HepG2 (cell line): ENCODE data around the gene ESF1. TPM values are rescaled to one million over a fixed set of nuclear protein-coding genes. Genes with fewer than 3 reads are reported as not detected.

ENCODE experiments used
- ATAC-seq: fragments of 200-7000 bp; cut with Tn5 transposase; 3 replicates; pipeline ENCODE4 v1.9.1; 2020; ENCODE audit warnings: mild to moderate bottlenecking, moderate library complexity
- BruUV-seq: library from RNA; stranded (reverse); fragments of 400-500 nt; replicated peaks from 2 replicates; lab custom pipeline; 2021; lab: Mats Ljungman, UMichigan
- CTCF ChIA-PET: fragments of 300-600 bp; formaldehyde crosslinking; extraction: SDS; loops from one replicate; lab custom pipeline; 2021; ENCODE audit warnings: low total read pairs, inconsistent platforms, low intra/inter-chr PET ratio; lab: Yijun Ruan, JAX
- POLR2A ChIA-PET: fragments of 350-600 bp; sonication (Branson Sonifier 250); formaldehyde crosslinking; loops from one replicate; lab custom pipeline; 2020; ENCODE audit warnings: antibody characterized with exemption, inconsistent platforms; lab: Yijun Ruan, JAX
- DNase-seq: peaks from one replicate; pipeline ENCODE4 v3.0.0-alpha.2; 2015; ENCODE audit warnings: low spot score
- FAIRE-seq: peaks from 3 replicates; lab custom pipeline; 2011; peaks lifted over from hg19 to GRCh38; lab: Jason Lieb, UNC
- H2AFZ ChIP-seq: one replicate; pipeline ENCODE4 v1.6.1; 2011; ENCODE audit warnings: low read length, inconsistent platforms
- H3K27ac ChIP-seq: fragments of 300-600 bp; 3 replicates; pipeline ENCODE4 v1.8.0; 2011; ENCODE audit warnings: mixed run types, mild to moderate bottlenecking, mixed read lengths, low read length, inconsistent platforms; ENCODE audit not compliant: insufficient read depth; ENCODE audit errors: extremely low read length
- H3K27me3 ChIP-seq, 2 experiments: fragments of 200-600 bp in 1 of 2; 2 replicates in 1 of 2; 3 replicates in 1 of 2; pipeline versions ENCODE4 v1.6.0 to v1.8.0; 2011; ENCODE audit warnings: low read length in 2 of 2, mild to moderate bottlenecking in 2 of 2, moderate library complexity in 2 of 2, inconsistent platforms in 1 of 2; ENCODE audit not compliant: insufficient read depth in 2 of 2, control insufficient read depth in 1 of 2
- H3K36me3 ChIP-seq, 2 experiments: fragments of 200-600 bp in 1 of 2; replicated peaks in 1 of 2; 2 replicates in 1 of 2; 3 replicates in 1 of 2; pipeline versions ENCODE4 v1.5.1 to v1.8.0; 2011; ENCODE audit warnings: low read length in 2 of 2, inconsistent platforms in 1 of 2; ENCODE audit not compliant: insufficient read depth in 2 of 2, control insufficient read depth in 1 of 2
- H3K4me1 ChIP-seq: 2 replicates; pipeline ENCODE4 v1.5.1; 2012; ENCODE audit warnings: low read length, inconsistent platforms; ENCODE audit not compliant: insufficient read depth
- H3K4me2 ChIP-seq: 2 replicates; pipeline ENCODE4 v1.6.0; 2011; ENCODE audit warnings: low read depth, low read length, inconsistent platforms
- H3K4me3 ChIP-seq, 3 experiments: fragments of 200-600 bp in 1 of 3; sonication (generic), shearing (Covaris generic) in 1 of 3; replicated peaks in 1 of 3; 2 replicates each; pipeline ENCODE4 v1.5.1; 2011 to 2016; ENCODE audit warnings: low read length in 3 of 3, inconsistent platforms in 2 of 3, low read depth in 2 of 3, mild to moderate bottlenecking in 2 of 3, control low read depth in 1 of 3, mixed read lengths in 1 of 3; ENCODE audit not compliant: insufficient read depth in 1 of 3
- H3K79me2 ChIP-seq: one replicate; pipeline ENCODE4 v1.6.1; 2011; ENCODE audit warnings: low read length, inconsistent platforms; ENCODE audit not compliant: insufficient read depth
- H3K9ac ChIP-seq: 2 replicates; pipeline ENCODE4 v1.6.0; 2011; ENCODE audit warnings: mild to moderate bottlenecking, low read depth, low read length, inconsistent platforms; ENCODE audit not compliant: insufficient read depth
- H3K9me3 ChIP-seq: 2 replicates; pipeline ENCODE4 v1.5.1; 2012; ENCODE audit warnings: mild to moderate bottlenecking, low read length
- H4K20me1 ChIP-seq: 2 replicates; pipeline ENCODE4 v1.6.0; 2011; ENCODE audit warnings: inconsistent platforms, mild to moderate bottlenecking, low read length, moderate library complexity; ENCODE audit not compliant: insufficient read depth
- ATRX ChIP-seq: sonication (generic); formaldehyde crosslinking; IDR thresholded peaks from 2 replicates; pipeline ENCODE4 v1.4.0; 2020; ENCODE audit warnings: missing genetic modification reagents, borderline replicate concordance
- FLYWCH1 ChIP-seq: sonication (generic); formaldehyde crosslinking; IDR thresholded peaks from 2 replicates; pipeline ENCODE4 v1.8.1; 2023; ENCODE audit warnings: mild to moderate bottlenecking, missing genetic modification reagents
- WGBS: methylation state at CpG from one replicate; pipeline ENCODE4 v1.1.6; 2017; ENCODE audit warnings: low lambda C conversion rate; 5-methylcytosine and 5-hydroxymethylcytosine counted together
- in situ Hi-C: cut with HindIII; loops from 2 replicates; pipeline ENCODE4 v1.10.0; 2017; ENCODE audit warnings: low pct_unique_long_range_greater_than_20kb; ENCODE audit not compliant: extremely low pct_ligation_motif_present
- intact Hi-C: fragments of 100-400 bp; cut with micrococcal nuclease; formaldehyde crosslinking; loops from one replicate; pipeline ENCODE4 v1.10.0; 2022; ENCODE audit not compliant: unreplicated experiment
- polyA plus RNA-seq, 8 experiments: library from polyadenylated mRNA; depleted of rRNA in 3 of 8; stranded (reverse) in 7 of 8; unstranded in 1 of 8; fragments of >200 nt; fragmentation: Illumina TruSeq in 4 of 8; extraction: Trizol in 4 of 8; gene quantifications; 2 replicates each; pipeline versions ENCODE4 v1.2.1 to v1.2.3, GENCODE V29; 2011 to 2016; ENCODE audit warnings: low read depth in 4 of 8, missing spikeins in 1 of 8, mixed read lengths in 1 of 8; ENCODE audit not compliant: insufficient read depth in 1 of 8
- total RNA-seq, 5 experiments: library from RNA; depleted of rRNA; stranded (reverse); fragments of >200 nt; fragmentation: Illumina TruSeq; extraction: Trizol; gene quantifications; 2 replicates each; pipeline ENCODE4 v1.2.3, GENCODE V29; 2016; ENCODE audit warnings: low read depth in 1 of 5
- TF ChIP-seq, protein P1 (sequence below): sonication (generic); formaldehyde crosslinking; IDR thresholded peaks from 2 replicates; pipeline ENCODE4 v1.5.0; 2020; ENCODE audit warnings: mild to moderate bottlenecking, missing genetic modification reagents, borderline replicate concordance
- TF ChIP-seq, protein P2 (sequence below), 2 experiments: fragments of 450-650 bp in 1 of 2; sonication (generic) in 1 of 2; formaldehyde crosslinking in 1 of 2; IDR thresholded peaks; 2 replicates each; pipeline versions ENCODE4 v1.6.1 to v1.8.0; 2016 to 2022; ENCODE audit warnings: antibody characterized with exemption in 1 of 2, mild to moderate bottlenecking in 1 of 2, missing genetic modification reagents in 1 of 2
- TF ChIP-seq, protein P3 (sequence below): IDR thresholded peaks from 2 replicates; pipeline ENCODE4 v1.6.1; 2016; ENCODE audit warnings: mild to moderate bottlenecking

ESF1 gene
- total and polyA plus RNA-seq, 2 of the 13 experiments (the other 11 are each of a cell fraction or from before 2014, with no cell fraction given) = 7.3 to 66.9 TPM

DNA sequence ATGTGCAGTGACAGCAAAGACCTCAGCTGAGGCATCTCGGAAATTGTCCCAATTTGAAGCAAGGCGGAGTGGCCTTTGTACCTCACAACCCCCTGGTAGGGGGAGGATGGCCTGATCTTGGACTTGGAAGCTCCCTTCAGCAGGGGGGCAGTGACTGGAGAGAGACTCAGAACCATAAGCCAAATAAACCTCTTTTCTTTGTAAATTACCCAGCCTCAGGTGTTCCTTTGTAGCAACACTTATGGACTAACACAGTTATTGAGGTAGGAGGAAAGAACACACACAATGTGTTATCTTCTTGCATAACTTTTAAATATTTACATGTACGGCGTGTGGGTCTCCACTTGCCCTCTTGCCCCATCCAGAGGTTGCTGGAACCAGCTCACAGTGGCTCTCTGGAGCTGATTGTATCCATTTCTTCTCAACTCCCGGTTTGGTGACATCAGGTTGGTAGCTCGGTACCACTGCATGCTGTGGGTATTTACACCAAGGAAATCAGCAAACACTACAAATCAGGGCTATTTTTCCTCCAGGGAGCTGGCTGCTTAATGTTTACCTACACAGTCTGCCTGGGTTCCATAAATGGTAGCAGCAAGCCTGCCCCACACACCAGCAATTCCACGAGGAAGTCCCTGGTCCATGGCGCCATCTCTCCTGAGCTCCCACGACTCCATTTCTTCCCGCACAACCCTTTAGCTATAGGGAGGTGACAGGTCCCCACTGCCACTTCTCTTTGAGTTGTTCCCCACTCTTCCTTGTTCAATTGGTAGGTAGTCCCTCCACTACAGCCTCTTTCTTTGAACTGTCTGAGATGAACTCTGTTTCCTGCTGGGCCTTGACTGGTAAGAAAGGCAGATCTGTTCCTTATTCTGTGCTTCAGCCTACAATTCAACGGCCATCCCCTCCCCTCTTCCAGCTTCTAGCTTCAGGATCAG is 91.7 kb downstream of the ESF1 start:
- POLR2A ChIA-PET = interaction anchor here (1.2 to 1.4 kb wide), 3 partner anchors 8 to 43 kb away, joined by 3 to 5 read pairs (median 3); no protein-coding TSS in a partner anchor
- CTCF ChIA-PET = no interaction called here
- TF ChIP-seq ATRX (CRISPR knock-in tag) (0 out of 2 replicates have a peak, but pooled peaks have one; percentile 36), FLYWCH1 (CRISPR knock-in tag) (0 out of 2 replicates have a peak, but pooled peaks have one; percentile 49)
- TF ChIP-seq, protein P1, sequence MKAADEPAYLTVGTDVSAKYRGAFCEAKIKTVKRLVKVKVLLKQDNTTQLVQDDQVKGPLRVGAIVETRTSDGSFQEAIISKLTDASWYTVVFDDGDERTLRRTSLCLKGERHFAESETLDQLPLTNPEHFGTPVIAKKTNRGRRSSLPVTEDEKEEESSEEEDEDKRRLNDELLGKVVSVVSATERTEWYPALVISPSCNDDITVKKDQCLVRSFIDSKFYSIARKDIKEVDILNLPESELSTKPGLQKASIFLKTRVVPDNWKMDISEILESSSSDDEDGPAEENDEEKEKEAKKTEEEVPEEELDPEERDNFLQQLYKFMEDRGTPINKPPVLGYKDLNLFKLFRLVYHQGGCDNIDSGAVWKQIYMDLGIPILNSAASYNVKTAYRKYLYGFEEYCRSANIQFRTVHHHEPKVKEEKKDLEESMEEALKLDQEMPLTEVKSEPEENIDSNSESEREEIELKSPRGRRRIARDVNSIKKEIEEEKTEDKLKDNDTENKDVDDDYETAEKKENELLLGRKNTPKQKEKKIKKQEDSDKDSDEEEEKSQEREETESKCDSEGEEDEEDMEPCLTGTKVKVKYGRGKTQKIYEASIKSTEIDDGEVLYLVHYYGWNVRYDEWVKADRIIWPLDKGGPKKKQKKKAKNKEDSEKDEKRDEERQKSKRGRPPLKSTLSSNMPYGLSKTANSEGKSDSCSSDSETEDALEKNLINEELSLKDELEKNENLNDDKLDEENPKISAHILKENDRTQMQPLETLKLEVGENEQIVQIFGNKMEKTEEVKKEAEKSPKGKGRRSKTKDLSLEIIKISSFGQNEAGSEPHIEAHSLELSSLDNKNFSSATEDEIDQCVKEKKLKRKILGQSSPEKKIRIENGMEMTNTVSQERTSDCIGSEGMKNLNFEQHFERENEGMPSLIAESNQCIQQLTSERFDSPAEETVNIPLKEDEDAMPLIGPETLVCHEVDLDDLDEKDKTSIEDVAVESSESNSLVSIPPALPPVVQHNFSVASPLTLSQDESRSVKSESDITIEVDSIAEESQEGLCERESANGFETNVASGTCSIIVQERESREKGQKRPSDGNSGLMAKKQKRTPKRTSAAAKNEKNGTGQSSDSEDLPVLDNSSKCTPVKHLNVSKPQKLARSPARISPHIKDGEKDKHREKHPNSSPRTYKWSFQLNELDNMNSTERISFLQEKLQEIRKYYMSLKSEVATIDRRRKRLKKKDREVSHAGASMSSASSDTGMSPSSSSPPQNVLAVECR (CRISPR knock-in tag) = peak; percentile 52; the same call in 1 of the 2 replicates
- TF ChIP-seq, protein P2, sequence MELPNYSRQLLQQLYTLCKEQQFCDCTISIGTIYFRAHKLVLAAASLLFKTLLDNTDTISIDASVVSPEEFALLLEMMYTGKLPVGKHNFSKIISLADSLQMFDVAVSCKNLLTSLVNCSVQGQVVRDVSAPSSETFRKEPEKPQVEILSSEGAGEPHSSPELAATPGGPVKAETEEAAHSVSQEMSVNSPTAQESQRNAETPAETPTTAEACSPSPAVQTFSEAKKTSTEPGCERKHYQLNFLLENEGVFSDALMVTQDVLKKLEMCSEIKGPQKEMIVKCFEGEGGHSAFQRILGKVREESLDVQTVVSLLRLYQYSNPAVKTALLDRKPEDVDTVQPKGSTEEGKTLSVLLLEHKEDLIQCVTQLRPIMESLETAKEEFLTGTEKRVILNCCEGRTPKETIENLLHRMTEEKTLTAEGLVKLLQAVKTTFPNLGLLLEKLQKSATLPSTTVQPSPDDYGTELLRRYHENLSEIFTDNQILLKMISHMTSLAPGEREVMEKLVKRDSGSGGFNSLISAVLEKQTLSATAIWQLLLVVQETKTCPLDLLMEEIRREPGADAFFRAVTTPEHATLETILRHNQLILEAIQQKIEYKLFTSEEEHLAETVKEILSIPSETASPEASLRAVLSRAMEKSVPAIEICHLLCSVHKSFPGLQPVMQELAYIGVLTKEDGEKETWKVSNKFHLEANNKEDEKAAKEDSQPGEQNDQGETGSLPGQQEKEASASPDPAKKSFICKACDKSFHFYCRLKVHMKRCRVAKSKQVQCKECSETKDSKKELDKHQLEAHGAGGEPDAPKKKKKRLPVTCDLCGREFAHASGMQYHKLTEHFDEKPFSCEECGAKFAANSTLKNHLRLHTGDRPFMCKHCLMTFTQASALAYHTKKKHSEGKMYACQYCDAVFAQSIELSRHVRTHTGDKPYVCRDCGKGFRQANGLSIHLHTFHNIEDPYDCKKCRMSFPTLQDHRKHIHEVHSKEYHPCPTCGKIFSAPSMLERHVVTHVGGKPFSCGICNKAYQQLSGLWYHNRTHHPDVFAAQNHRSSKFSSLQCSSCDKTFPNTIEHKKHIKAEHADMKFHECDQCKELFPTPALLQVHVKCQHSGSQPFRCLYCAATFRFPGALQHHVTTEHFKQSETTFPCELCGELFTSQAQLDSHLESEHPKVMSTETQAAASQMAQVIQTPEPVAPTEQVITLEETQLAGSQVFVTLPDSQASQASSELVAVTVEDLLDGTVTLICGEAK (IDR thresholded peaks at IDR 0.05) = no peak
- TF ChIP-seq, protein P2 (CRISPR knock-in tag; IDR thresholded peaks at IDR 0.05) = peak; percentile 33; the same call in 1 of the 2 replicates
- TF ChIP-seq, protein P3, sequence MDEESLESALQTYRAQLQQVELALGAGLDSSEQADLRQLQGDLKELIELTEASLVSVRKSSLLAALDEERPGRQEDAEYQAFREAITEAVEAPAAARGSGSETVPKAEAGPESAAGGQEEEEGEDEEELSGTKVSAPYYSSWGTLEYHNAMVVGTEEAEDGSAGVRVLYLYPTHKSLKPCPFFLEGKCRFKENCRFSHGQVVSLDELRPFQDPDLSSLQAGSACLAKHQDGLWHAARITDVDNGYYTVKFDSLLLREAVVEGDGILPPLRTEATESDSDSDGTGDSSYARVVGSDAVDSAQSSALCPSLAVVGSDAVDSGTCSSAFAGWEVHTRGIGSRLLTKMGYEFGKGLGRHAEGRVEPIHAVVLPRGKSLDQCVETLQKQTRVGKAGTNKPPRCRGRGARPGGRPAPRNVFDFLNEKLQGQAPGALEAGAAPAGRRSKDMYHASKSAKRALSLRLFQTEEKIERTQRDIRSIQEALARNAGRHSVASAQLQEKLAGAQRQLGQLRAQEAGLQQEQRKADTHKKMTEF (CRISPR knock-in tag) = peak; percentile 87

More for the DNA sequence above, 91.7 kb downstream of the ESF1 start:
- intact Hi-C loops (loop anchor here (5.0 kb wide), 1 partner anchor 56 kb away; the partner anchor contains the start of gene TASP1), in situ Hi-C loops (no loop called here)
- H3K4me3 ChIP-seq = peak overlapping the region; percentile 25 to 45 (median 40)
- 12% methylated on average over 11 of the region's 11 CpGs for WGBS
- BruUV-seq = no TSS peak
- H3K79me2 ChIP-seq = no peaks in the 10 kb centered on the region
- no peaks in the 10 kb centered on the region for H3K36me3 ChIP-seq
- H3K27ac ChIP-seq = peak overlapping the region; percentile 2
- FAIRE-seq (peak; percentile 76), ATAC-seq (peak; percentile 92), DNase-seq (peak; percentile 78)
- no peaks in the 10 kb centered on the region; a peak in 1 of 5 replicates for H3K27me3 ChIP-seq
- no peaks in the 10 kb centered on the region for H4K20me1 ChIP-seq
- H3K4me2 ChIP-seq = peak overlapping the region; percentile 77
- peaks cover 42% of the 10 kb centered on the region for H3K4me1 ChIP-seq
- H3K9ac ChIP-seq = no peak overlapping the region; the same call in 1 of the 2 replicates
- peak overlapping the region; percentile 15 for H2AFZ ChIP-seq
- no peaks in the 10 kb centered on the region for H3K9me3 ChIP-seq
